GF-D8 (cell line): ENCODE results near the gene FAM168B.

Experiments used
- DNase-seq: peaks from one replicate; lab custom pipeline; 2025; lab: John Stamatoyannopoulos, UW

Gene FAM168B

DNA sequence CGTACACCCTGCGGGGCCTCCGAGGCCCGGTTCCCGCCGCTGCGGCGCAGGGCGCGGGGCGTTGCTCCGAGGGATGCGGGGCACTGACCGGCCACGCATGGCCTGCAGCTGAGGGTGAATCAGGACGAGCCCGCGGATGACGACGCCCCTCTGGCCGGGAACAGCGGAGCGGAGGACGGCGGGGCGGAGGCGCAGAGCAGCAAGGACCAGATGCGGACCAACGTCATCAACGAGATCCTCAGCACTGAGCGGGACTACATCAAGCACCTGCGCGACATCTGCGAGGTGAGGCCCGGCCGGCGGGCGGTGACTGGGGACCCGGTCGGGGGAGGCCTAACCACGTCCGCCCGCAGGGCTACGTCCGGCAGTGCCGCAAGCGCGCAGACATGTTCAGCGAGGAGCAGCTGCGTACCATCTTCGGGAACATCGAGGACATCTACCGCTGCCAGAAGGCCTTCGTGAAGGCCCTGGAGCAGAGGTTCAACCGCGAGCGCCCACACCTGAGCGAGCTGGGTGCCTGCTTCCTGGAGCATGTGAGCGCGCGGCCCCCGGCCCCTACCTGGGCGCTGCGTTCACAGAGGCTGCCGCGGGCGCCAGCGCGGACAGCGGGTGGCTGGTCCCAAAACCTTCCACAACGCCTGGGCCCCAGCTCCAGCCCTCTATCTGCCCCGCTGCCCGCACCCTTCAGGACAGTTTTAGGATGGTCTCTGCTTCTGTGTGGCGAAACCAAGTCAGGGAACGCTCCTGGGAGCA is 53.2 kb downstream of the FAM168B start:
- no peak for DNase-seq

DNA sequence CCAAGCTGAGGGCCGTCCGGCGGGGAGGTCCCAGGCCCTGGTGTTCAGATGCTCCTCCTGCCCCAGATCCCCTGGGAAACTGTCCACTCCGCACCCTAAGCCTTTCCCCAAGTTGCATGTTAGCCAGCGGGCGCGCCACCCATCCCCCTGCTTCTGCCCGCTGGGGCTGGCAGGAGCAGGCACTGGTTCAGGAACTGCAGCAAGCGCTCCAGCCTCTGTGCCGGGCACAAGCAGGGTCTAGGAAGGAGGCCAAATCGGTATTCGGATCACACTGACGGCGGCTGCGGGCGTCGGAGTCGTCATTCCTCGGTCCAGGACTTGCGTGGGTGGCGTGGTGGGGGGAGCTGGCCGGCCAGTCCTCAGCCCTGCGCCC is 53.7 kb downstream of the FAM168B start:
- DNase-seq = no peak

DNA sequence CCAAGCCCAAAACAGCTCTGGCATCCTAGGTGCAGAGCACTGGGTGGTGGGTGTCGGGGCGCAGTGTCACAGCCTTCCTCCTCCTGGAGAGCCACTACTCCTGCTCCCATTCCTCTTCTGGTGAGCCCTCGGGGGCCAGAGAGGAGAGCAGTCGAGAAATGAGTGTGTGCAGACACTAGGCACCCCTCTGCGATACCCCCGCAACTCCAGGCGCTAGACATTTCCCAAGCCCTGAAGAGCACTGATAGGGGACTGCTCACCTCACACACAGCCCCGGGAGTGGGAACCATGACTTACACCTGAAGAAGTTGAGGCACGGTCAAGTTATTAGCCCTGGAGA is 54.2 kb downstream of the FAM168B start:
- DNase-seq = no peak

DNA sequence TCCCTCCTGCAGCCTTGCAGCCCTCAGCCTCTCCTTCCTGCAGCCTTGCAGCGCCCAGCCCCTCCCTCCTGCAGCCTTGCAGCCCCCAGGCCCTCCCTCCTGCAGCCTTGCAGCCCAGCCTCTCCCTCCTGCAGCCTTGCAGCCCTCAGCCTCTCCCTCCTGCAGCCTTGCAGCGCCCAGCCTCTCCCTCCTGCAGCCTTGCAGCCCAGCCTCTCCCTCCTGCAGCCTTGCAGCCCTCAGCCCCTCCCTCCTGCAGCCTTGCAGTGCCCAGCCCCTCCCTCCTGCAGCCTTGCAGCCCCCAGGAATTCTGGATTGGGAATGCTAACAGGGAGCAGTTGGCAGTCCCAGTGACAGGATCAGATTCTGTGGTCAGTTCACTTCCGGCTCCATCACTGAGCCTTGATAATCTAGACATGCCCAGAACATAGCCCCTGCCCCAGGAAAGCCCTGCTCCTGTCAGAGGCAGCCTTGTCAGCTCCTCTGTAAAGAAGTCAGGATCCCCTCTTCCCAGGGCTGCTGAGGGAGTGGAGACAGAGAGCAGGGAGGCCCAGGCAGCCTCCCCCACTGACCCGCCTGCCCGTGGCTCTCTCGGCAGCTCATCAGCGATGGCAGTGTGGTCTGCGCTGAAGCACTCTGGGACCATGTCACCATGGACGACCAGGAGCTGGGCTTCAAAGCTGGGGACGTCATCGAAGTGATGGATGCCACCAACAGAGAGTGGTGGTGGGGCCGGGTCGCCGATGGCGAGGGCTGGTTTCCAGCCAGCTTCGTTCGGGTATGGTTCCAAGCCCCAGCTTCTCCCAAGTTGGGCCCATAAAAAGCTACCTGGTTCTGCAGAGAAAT is 54.8 kb downstream of the FAM168B start:
- no peak for DNase-seq

DNA sequence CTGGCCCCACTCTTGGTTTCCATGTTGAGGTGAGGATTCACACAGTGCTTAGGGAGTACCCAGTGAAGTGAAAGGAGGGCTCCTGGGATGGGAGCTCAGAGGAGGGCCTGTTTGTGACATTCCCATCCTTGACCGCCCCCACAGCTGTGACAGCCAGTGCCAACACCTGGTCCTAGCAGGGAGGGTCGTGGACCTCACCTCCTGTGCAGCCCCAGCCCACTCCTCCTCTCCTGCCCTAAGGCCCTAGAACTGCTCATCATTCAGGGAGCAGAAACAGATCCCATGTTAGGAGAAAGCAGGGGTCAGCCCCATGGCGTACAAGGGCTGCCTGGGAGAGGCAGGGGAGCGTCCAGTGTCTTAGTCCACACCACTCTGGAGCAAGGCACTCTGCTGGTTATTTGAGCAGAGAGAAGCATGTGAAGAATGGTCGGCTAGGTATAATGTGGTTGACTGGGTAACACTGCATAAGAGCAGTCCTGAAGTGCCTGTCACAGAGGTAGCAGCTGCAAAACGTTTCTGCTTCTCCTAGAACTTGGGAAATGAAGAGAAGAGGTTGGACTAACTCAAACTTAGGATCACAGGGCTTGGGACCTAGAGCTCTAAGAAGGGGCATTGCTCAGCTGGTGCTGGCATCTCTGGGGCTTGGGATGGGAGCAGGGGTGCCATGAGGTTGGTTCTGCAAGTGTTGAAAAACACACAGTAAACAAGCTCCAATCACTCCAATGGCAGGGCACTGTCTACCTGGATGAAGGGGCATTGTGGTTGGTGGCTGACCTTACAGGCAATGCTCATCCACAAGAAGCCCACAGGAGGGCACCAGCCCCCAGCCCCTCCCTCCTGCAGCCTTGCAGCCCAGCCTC is 55.6 kb downstream of the FAM168B start:
- no peak for DNase-seq

DNA sequence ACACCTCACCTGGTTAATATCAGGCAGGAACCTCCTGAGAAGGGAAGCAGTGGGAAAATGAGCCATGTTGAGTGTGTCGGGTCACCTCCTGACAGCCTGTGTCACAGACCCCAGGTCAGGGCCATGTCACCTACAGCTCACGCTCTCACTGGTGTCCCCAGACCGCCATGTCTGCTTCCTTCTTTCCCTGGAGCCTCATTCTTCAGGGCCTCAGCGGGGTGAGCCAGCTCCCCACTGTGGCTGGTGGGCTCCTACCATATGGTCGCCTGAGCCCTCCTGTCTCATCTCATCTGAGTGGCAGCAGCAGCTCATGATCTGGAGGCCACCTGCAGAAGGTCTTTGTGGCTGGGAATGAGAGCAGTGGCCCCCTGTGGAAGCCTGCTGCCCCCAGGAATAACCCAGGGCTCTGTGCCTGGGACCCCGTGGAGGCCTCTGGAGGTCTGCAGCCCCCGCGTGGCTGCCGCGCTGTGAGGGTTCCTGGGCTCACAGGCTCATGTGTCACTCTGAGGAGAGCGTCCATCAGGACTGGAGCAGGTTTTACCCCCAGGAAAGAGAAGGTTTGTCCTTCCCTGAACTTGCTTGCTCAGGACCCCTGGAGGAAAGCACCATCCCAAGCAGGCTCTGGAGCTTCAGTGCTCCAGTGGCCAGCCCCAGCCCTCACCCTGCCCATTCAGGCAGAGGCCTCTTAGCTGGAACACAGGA is 56.4 kb downstream of the FAM168B start:
- no peak for DNase-seq

DNA sequence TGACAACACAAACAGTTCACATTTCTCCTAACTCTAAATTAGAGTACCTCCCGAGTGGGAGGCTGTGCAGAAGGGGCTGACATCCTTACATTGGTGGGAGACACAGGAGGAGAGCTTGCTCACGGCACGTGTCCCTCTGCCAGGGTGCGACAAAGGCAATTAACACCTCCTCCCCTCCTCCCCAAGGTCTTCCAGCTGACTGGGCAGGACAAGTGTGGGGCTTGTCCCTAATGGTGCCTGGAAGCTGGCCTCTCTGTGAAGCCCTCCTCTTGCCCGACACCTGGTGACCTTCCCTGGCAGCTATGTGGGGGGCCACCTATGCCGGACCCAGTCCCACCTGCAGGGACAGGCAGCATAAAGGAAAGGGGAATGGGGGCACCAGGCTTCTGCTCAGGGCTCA is 57.0 kb downstream of the FAM168B start:
- DNase-seq = no peak

DNA sequence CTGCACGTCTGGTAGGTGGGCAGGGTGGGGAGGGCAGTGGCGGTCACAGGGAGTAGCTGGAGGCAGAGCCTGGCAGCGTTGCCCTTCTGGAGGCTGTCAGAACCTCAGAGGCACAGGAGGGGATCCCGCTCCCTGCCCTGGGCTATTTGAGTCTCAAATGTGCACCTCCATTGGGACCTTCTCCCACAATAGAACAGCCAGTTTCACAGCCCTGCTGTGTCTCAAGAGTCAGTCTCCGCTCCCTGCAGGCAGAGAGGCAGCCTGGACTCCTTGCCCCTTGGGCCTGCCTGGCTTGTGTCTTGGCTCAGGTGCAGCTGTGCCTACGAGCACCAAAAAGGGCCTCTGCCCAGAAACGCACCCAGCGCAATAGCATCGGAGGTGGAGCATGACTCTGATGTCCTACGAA is 57.4 kb downstream of the FAM168B start:
- DNase-seq = no peak

DNA sequence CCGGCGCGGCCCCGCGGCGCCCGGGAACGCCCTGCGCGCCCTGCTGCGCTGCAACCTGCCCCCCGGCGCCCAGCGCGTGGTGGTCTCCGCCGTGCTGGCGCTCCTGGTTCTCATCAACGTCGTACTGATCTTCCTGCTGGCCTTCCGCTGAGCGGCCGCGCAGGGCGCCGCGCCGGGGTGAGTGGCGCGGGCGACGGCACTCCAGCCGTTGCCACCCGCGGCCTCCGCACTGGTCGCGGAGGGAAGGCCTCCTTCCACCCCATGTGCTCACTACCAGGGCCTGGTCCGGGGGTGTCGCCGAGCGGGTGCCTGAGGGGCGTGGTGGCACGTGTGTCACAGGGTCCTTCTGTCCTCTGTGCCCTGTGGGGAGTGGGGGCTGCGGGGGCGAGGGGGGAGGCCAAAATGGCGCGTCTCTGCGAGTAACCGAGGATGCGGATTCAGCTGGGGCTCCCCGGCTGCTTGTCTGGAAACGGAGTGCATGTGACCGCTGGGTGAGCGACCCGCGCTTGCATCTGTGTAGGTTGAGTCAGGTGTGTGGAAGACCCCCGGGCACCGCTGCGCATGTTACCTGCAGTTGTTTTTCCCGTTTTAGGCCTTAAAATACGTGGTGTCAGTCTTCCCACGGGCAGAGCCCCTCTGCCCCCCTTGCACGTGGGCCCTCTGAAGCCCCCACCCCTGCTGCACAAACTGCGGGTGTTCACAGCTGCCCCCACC is 58.0 kb downstream of the FAM168B start:
- no peak for DNase-seq

DNA sequence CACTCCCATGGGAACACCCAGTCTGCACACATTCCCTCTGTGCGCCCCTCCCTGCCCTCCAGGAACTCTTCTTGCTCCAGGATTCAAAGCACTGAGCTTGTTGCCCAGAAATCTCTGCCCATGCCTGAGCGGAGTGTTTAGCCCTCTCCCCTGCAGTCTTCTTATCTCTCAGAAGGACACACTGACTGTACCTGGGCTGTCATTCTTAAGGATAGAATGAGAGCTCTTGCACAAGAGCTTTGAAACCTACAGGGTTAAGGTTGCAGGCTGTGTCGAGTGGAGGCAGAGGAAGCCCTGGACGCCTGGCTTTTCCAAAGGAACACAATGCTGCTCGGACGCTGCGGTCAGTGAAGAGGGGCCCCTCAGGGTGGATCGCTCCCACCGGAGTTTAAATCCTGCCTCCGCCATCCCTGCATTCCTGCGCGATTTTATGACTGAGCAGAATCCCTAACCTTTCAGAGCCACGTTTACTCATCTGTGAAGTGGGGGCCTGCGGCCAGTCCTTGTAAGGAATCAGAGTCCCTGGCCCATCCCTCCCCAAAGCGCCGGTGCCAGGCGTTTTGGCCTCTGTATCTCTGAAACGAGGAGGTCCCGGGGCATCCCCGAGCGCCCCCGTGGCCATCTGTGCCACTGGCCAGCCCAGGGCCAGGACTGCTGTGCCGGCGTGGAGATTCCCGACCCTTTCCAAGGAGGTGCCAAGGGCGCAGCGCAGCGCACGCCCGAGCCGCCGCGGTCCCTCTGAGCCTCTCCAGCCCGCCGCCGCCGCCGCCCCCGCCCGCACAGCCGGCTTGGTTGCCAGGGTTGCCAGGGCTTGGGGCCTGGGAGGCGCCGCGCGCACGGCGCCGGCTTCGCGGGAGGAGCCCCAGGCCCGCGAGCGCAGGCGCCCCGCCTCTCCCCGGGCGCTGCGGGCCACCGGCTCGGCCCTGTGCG is 58.9 kb downstream of the FAM168B start:
- no peak for DNase-seq

DNA sequence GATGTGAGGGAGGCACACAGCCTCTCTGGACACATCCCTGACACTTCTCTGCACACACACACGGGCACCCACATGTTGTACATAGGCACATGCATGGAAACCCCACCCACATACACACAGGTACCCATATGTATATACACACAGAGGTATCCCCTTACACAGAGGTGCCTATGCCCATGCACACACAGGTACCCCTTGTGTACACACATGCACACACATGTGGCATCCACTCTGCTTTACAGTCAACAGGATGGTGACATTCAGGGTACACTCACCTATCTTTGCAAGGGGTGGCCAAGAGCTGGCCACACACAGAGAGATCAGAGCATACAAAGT is 59.5 kb downstream of the FAM168B start:
- DNase-seq = no peak

DNA sequence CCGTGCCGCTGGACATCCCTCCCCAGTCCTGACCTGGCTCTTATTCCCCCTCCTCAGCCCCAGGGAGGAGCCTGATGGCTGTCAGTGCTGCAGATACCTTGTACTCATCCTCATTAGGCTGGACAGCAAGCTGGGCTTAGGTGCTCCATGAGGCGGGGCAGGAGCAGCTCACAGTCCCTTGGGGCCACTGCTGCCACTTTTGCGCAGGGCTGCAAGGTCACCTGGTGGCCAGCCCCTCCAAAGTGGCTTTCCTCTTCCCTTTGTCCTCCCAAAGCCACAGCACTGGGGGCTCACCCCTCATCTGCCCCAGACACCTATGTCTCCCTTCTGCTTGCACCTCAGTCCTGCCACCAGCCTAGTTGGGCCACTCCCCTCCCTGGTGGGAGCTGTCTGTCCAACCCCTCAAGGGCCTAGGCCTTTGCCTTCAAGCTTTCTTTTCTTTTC is 60.8 kb downstream of the FAM168B start:
- DNase-seq = no peak

DNA sequence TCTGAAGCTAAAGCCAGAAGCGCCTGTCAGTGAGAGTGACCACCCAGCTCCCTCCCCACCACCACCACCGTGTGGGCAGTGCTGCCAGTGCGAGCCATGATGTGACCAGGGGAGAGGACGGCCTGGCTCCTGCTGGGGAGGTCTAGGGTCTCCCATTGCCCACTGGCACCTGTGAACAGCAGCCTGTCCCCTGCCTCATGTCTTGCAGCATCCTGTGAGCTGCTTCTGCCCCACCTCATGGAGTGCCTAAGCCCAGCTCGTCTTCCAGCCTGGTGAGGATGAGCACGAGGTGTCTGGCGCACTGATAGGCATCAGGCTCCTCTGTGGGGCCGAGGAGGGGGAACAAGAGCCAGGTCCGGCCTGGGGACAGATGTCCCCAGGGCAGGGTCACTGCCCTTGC is 61.4 kb downstream of the FAM168B start:
- DNase-seq = no peak

DNA sequence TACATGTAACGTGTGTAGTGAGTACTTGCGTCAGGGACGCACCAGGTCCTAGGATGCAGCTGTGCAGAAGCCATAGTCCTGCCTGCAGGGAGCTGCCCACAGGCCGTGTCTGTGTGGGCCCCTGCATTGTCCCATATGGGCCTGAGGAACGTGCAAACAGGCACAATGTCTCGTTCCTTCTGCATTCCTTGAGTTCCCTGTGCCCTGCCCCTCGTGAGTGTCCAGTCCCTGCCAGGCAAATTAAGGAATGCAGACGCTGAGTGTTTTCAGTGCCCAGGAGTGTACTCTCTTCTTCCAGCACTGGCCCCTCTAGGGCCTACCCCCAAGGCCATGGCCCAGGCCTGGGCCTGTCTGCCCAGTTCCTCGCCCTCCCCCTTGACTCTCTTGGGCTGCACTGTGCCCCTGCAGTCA is 61.8 kb downstream of the FAM168B start:
- DNase-seq = no peak

DNA sequence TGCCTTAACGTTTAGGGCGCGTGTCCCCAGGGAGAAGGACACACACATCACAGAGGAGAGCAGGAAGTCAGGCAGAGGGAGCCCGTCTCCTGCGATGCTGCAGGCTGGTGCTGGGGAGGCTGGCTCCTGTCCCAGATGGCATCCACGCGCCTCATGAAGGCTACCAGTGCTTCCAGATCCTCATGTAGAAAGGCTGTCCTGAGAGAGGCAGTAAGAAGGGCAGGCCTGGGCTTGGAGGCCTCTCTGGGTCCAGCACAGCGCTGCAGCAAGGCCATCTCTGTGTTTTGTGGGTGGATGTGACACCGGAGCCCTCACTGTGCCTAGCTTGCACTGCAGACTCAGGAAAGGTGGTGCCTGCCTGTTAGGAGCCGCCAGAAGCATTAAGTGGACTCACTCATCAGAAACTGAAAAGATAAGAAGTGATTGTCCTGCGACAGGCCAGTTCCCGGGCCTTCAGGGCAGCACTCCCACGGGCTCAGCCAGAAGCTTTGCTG is 62.7 kb downstream of the FAM168B start:
- DNase-seq = no peak

DNA sequence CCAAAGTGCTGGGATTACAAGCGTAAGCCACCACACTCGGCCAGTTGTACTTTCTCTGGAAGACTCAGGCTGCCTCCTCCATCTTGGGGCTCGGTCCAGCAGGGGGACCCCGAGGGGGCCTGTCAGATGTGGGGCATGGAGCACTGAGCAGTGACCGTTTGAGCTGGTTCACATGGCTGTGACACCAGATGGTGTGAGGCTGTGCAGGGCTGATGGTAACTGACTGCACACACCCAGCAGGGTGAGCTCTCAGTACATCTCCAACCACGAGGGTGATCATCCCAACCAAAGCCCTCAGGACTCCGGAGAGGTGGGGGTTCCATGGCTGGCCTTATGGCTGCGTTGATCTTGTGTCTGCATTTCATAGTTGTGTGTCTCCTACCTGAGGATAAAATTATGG is 63.4 kb downstream of the FAM168B start:
- DNase-seq = no peak

DNA sequence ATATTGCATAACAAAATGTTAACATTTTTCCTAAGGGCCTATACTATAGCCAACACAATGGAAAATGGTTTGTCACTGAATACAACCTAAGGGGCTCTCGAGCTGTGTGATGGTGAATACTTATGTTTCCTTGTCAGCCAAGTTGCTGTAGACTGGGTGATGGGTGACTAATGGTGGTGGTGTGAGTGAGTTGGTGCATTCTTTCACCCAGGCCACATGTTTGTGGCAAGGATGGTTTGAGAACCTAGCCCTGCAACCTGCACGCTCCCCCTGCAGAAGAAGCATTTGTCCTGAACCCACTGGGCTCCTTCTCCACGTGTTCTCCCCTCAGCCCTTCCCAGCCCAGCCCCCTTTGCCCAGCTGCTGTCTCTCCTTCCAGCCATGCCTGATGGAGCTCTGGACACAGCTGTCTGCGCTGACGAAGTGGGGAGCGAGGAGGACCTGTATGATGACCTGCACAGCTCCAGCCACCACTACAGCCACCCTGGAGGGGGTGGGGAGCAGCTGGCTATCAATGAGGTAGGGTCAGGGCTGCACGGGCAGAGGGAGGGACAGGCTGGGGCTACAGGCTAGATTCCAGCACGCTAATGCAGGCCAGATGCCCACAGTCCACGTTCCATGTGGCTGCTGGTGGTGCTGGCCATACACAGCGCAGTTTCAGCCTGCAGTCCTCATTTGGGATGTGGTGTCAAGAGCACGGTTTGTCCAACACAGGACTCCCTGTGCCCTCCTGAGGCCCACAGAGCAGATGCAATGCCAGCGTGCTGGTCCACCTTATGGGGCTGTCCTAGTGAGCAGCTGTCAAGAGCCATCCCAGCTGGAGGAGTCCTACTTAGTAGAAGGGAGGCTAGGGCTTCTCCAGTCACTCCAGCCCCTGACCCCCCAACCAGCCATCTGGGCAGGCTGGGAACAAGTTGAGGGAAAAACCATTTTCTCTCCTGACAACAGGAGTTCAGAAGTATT is 65.4 kb downstream of the FAM168B start:
- no peak for DNase-seq

DNA sequence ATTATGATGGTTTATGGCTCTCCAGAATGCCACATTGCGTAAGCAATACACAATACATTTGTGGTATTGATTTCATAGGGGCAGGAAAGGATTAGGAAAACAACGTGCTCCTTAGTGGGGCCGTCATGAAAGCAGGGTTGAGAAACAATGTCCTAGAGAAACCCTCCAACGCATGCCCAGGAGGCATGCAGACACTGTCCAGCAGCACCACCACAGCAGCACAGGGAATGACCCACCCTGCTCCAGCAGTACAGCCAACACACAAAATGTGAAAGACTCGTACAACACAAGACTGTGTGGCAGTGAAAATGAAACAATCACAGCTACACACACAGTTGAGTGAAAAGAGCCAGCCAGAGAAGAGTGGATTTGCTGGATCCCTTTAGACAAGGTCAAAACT is 66.3 kb downstream of the FAM168B start:
- DNase-seq = no peak

DNA sequence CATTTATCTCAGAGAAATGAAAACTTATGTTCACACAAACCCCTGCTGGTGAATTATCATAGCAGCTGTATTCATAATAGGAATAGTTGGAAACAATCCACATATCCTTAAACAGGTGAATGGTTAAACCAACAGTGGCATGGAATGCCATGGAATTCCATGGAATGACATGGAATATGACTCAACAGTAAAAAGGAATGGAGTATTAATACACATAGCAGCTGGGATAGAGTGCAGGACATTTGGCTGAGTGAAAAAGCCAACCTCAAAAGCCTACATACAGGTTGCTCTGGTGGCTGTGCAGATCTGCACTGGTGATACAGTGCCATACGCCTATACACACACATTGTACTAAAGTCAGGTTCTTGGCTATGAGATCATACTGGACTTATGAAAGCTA is 69.5 kb downstream of the FAM168B start:
- DNase-seq = no peak
